GM23338 (cell line): ENCODE measurements around the gene GPD2. TPM values are rescaled to one million over a fixed set of nuclear protein-coding genes. Genes with fewer than 3 reads are reported as not detected.

ENCODE experiments used
- ATAC-seq: fragments of 200-7000 bp; cut with Tn5 transposase; 3 replicates; pipeline ENCODE4 v1.9.1; 2020
- DNase-seq: peaks from one replicate; pipeline ENCODE4 v3.0.0-alpha.2; 2015; ENCODE audit warnings: low spot score
- H2AFZ ChIP-seq: fragments of 200-600 bp; sonication (generic); 2 replicates; pipeline ENCODE4 v1.8.0; 2016; ENCODE audit warnings: antibody characterized with exemption, mild to moderate bottlenecking, moderate library complexity
- H3F3A ChIP-seq: fragments of 200-600 bp; sonication (generic); replicated peaks from 2 replicates; pipeline ENCODE4 v1.8.0; 2017; ENCODE audit warnings: antibody characterized with exemption, mixed run types, low read depth
- H3K27ac ChIP-seq: fragments of 200-600 bp; sonication (generic); 2 replicates; pipeline ENCODE4 v1.6.1; 2016; ENCODE audit warnings: low read depth
- H3K27me3 ChIP-seq: fragments of 200-600 bp; sonication (generic); 2 replicates; pipeline ENCODE4 v1.8.0; 2016; ENCODE audit warnings: mild to moderate bottlenecking, mixed run types, moderate library complexity; ENCODE audit not compliant: insufficient read depth
- H3K36me3 ChIP-seq: fragments of 200-600 bp; sonication (generic); 2 replicates; pipeline ENCODE4 v1.8.0; 2016; ENCODE audit warnings: mild to moderate bottlenecking; ENCODE audit not compliant: insufficient read depth
- H3K4me1 ChIP-seq: fragments of 200-600 bp; sonication (generic); 2 replicates; pipeline ENCODE4 v1.8.0; 2016; ENCODE audit warnings: mild to moderate bottlenecking, moderate library complexity; ENCODE audit not compliant: insufficient read depth
- H3K4me2 ChIP-seq: fragments of 200-600 bp; sonication (generic); 2 replicates; pipeline ENCODE4 v1.7.1; 2017; ENCODE audit warnings: mixed run types
- H3K4me3 ChIP-seq: fragments of 200-600 bp; sonication (generic); 2 replicates; pipeline ENCODE4 v1.6.1; 2016; ENCODE audit warnings: mixed run types
- H3K79me2 ChIP-seq: fragments of 200-600 bp; sonication (generic); replicated peaks from 2 replicates; pipeline ENCODE4 v1.8.0; 2017; ENCODE audit warnings: mild to moderate bottlenecking; ENCODE audit not compliant: insufficient read depth
- H3K9me2 ChIP-seq: fragments of 200-600 bp; sonication (generic); 2 replicates; pipeline ENCODE4 v1.8.0; 2017; ENCODE audit not compliant: insufficient read depth
- H4K20me1 ChIP-seq: fragments of 200-600 bp; sonication (generic); replicated peaks from 2 replicates; pipeline ENCODE4 v1.8.0; 2017; ENCODE audit warnings: mild to moderate bottlenecking; ENCODE audit not compliant: insufficient read depth
- H3K27ac Mint-ChIP-seq: 2 replicates; pipeline ENCODE4 v1.8.0; 2020; ENCODE audit warnings: inconsistent platforms, mild to moderate bottlenecking, moderate library complexity, mixed read lengths
- H3K27me3 Mint-ChIP-seq: 3 replicates; pipeline ENCODE4 v1.8.0; 2022; ENCODE audit warnings: low read depth, mild to moderate bottlenecking, moderate library complexity, mixed read lengths, inconsistent platforms; ENCODE audit not compliant: insufficient read depth, poor library complexity
- H3K36me3 Mint-ChIP-seq: 3 replicates; pipeline ENCODE4 v1.8.0; 2021; ENCODE audit warnings: low read depth, mild to moderate bottlenecking, inconsistent platforms, moderate library complexity, mixed read lengths
- H3K4me1 Mint-ChIP-seq: 3 replicates; pipeline ENCODE4 v1.8.0; 2020; ENCODE audit warnings: mild to moderate bottlenecking, inconsistent platforms, mixed read lengths
- H3K4me3 Mint-ChIP-seq: 3 replicates; pipeline ENCODE4 v1.8.0; 2021; ENCODE audit warnings: moderate library complexity, mild to moderate bottlenecking, inconsistent platforms, mixed read lengths
- H3K9me3 Mint-ChIP-seq: 3 replicates; pipeline ENCODE4 v1.8.0; 2020; ENCODE audit warnings: moderate library complexity, mild to moderate bottlenecking, inconsistent platforms, mixed read lengths
- CREB1 ChIP-seq: fragments of 250-450 bp; sonication (Bioruptor Pico); IDR thresholded peaks from 2 replicates; pipeline ENCODE4 v1.5.0; 2020; ENCODE audit warnings: low read depth, mild to moderate bottlenecking, moderate library complexity
- CTCF ChIP-seq, 2 experiments: fragments of 200-600 bp in 1 of 2; sonication (generic) in 1 of 2; conservative IDR thresholded peaks; 2 replicates each; pipeline versions ENCODE4 v1.5.1 to v1.6.1; 2016 to 2017; ENCODE audit warnings: antibody characterized with exemption in 2 of 2, low read depth in 2 of 2, mild to moderate bottlenecking in 2 of 2, moderate library complexity in 1 of 2
- ETS1 ChIP-seq: IDR thresholded peaks from 2 replicates; pipeline ENCODE4 v1.6.1; 2016; ENCODE audit warnings: antibody characterized with exemption
- EZH2 ChIP-seq: fragments of 200-600 bp; sonication (generic); IDR thresholded peaks from one replicate; pipeline ENCODE4 v1.8.0; 2017; ENCODE audit warnings: antibody characterized with exemption, mild to moderate bottlenecking, low read depth; ENCODE audit not compliant: unreplicated experiment
- JUNB ChIP-seq: IDR thresholded peaks from one replicate; pipeline ENCODE4 v1.6.1; 2016; ENCODE audit warnings: antibody characterized with exemption; ENCODE audit not compliant: unreplicated experiment
- NANOG ChIP-seq: IDR thresholded peaks from 2 replicates; pipeline ENCODE4 v1.6.1; 2016; ENCODE audit warnings: antibody characterized with exemption, borderline replicate concordance
- POLR2AphosphoS5 ChIP-seq: IDR thresholded peaks from 2 replicates; pipeline ENCODE4 v1.6.1; 2016; ENCODE audit warnings: antibody characterized with exemption, low read depth
- ZNF114 ChIP-seq: fragments of 250-450 bp; sonication (Bioruptor Pico); IDR thresholded peaks from 2 replicates; pipeline ENCODE4 v1.5.0; 2020; ENCODE audit warnings: mild to moderate bottlenecking, moderate library complexity
- ZNF331 ChIP-seq: fragments of 250-450 bp; sonication (Bioruptor Pico); IDR thresholded peaks from 2 replicates; pipeline ENCODE4 v1.5.0; 2020; ENCODE audit warnings: low read depth, mild to moderate bottlenecking, moderate library complexity
- polyA plus RNA-seq: library from polyadenylated mRNA; unstranded; fragments of >200 nt; fragmentation: Nextera tagmentation; extraction: Ambion mirVana; gene quantifications from 2 replicates; pipeline ENCODE4 v1.2.1, GENCODE V29; 2016
- total RNA-seq: library from RNA; depleted of rRNA; stranded (reverse); fragments of >200 nt; shearing (Covaris generic); gene quantifications from 2 replicates; pipeline ENCODE4 v1.2.3, GENCODE V29; 2014
- TF ChIP-seq, protein P1 (sequence below): fragments of 250-450 bp; sonication (Bioruptor Pico); IDR thresholded peaks from 2 replicates; pipeline ENCODE4 v1.5.0; 2020; ENCODE audit warnings: mild to moderate bottlenecking, moderate library complexity

Gene GPD2
- total and polyA plus RNA-seq, 2 experiments from 2014 or later = 9.4 to 67.4 TPM

GRCh38 chr2:156401861-156402260 is 34.3 kb upstream of the GPD2 start (continued):
- TF ChIP-seq, protein P1, sequence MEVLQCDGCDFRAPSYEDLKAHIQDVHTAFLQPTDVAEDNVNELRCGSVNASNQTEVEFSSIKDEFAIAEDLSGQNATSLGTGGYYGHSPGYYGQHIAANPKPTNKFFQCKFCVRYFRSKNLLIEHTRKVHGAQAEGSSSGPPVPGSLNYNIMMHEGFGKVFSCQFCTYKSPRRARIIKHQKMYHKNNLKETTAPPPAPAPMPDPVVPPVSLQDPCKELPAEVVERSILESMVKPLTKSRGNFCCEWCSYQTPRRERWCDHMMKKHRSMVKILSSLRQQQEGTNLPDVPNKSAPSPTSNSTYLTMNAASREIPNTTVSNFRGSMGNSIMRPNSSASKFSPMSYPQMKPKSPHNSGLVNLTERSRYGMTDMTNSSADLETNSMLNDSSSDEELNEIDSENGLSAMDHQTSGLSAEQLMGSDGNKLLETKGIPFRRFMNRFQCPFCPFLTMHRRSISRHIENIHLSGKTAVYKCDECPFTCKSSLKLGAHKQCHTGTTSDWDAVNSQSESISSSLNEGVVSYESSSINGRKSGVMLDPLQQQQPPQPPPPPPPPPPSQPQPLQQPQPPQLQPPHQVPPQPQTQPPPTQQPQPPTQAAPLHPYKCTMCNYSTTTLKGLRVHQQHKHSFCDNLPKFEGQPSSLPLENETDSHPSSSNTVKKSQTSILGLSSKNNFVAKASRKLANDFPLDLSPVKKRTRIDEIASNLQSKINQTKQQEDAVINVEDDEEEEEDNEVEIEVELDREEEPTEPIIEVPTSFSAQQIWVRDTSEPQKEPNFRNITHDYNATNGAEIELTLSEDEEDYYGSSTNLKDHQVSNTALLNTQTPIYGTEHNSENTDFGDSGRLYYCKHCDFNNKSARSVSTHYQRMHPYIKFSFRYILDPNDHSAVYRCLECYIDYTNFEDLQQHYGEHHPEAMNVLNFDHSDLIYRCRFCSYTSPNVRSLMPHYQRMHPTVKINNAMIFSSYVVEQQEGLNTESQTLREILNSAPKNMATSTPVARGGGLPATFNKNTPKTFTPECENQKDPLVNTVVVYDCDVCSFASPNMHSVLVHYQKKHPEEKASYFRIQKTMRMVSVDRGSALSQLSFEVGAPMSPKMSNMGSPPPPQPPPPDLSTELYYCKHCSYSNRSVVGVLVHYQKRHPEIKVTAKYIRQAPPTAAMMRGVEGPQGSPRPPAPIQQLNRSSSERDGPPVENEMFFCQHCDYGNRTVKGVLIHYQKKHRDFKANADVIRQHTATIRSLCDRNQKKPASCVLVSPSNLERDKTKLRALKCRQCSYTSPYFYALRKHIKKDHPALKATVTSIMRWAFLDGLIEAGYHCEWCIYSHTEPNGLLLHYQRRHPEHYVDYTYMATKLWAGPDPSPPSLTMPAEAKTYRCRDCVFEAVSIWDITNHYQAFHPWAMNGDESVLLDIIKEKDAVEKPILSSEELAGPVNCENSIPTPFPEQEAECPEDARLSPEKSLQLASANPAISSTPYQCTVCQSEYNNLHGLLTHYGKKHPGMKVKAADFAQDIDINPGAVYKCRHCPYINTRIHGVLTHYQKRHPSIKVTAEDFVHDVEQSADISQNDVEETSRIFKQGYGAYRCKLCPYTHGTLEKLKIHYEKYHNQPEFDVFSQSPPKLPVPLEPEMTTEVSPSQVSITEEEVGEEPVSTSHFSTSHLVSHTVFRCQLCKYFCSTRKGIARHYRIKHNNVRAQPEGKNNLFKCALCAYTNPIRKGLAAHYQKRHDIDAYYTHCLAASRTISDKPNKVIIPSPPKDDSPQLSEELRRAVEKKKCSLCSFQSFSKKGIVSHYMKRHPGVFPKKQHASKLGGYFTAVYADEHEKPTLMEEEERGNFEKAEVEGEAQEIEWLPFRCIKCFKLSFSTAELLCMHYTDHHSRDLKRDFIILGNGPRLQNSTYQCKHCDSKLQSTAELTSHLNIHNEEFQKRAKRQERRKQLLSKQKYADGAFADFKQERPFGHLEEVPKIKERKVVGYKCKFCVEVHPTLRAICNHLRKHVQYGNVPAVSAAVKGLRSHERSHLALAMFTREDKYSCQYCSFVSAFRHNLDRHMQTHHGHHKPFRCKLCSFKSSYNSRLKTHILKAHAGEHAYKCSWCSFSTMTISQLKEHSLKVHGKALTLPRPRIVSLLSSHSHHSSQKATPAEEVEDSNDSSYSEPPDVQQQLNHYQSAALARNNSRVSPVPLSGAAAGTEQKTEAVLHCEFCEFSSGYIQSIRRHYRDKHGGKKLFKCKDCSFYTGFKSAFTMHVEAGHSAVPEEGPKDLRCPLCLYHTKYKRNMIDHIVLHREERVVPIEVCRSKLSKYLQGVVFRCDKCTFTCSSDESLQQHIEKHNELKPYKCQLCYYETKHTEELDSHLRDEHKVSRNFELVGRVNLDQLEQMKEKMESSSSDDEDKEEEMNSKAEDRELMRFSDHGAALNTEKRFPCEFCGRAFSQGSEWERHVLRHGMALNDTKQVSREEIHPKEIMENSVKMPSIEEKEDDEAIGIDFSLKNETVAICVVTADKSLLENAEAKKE (CRISPR knock-in tag) = no peak
- TF ChIP-seq CTCF (conservative IDR thresholded peaks at IDR 0.05; ENCODE audit: low read depth in 2 of 2) (no peak), CREB1 (no peak), POLR2AphosphoS5 (no peak), ZNF114 (no peak)

DNA sequence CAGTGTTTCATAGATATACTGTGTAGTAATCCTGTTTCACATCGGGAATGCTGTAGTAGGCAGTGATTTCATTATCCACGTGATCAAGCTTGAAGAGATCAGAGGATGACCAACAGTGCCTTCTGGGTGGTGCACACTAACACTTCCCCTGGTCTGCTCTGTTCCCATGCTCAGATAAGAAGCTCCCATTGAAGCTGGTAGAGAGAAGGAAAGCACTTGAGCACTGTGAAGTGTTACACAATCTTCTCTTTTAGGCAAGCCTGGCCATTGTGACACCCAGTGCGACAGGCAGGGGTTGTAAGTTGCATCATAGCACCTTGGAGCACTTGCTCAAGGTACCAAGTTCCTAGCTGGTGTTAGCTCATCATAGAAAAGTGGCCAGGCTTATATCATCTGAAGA is 30.6 kb upstream of the GPD2 start:
- Histone ChIP-seq H4K20me1 (no peaks in the 10 kb centered on the region), H2AFZ (peak overlapping the region; percentile 70; the same call in 1 of the 2 replicates), H3K4me2 (no peak overlapping the region), H3F3A (no peaks in the 10 kb centered on the region), H3K4me3 (no peak overlapping the region), H3K27ac (no peak overlapping the region), H3K9me2 (no peaks in the 10 kb centered on the region), H3K36me3 (no peaks in the 10 kb centered on the region), H3K27me3 (no peaks in the 10 kb centered on the region), H3K79me2 (no peaks in the 10 kb centered on the region), H3K4me1 (no peaks in the 10 kb centered on the region)
- Mint-ChIP-seq H3K4me1 (peaks cover 15% of the 10 kb centered on the region), H3K36me3 (0 out of 3 replicates have a peak, but pooled peaks cover 5% of the 10 kb centered on the region), H3K27me3 (peaks cover 7% of the 10 kb centered on the region), H3K9me3 (peaks cover 5% of the 10 kb centered on the region), H3K27ac (no peak overlapping the region), H3K4me3 (no peak overlapping the region)
- ATAC-seq = no peak
- DNase-seq = peak; percentile 14
- TF ChIP-seq ZNF331 (CRISPR knock-in tag) = no peak
- TF ChIP-seq CTCF (conservative IDR thresholded peaks at IDR 0.05; ENCODE audit: low read depth in 2 of 2) = no peak
- TF ChIP-seq NANOG = no peak
- no peak for TF ChIP-seq EZH2
- no peak for TF ChIP-seq ETS1
- TF ChIP-seq JUNB = no peak
- TF ChIP-seq CREB1 = no peak
